A549 (cell line): Measurements from ENCODE around the gene PCED1B.
A peak's percentile ranks its signal among the peaks of the same experiment; 100 is the strongest.

Experiments used
- BHLHE40 ChIP-seq: IDR thresholded peaks from 2 replicates; pipeline ENCODE4 v1.6.1; 2012; ENCODE audit warnings: low read depth, low read length, inconsistent platforms
- CBX2 ChIP-seq: fragments of 200-600 bp; sonication (generic); IDR thresholded peaks from 2 replicates; pipeline ENCODE4 v1.6.1; 2016; ENCODE audit warnings: low read depth, mild to moderate bottlenecking, borderline replicate concordance
- CEBPB ChIP-seq, 2 experiments: fragments of >200 bp in 1 of 2; sonication (Bioruptor Twin) in 1 of 2; formaldehyde crosslinking in 1 of 2; IDR thresholded peaks; 2 replicates each; pipeline ENCODE4 v1.6.1; 2012 to 2016
- EP300 ChIP-seq, 2 experiments: fragments of >200 bp; sonication (Bioruptor Twin); formaldehyde crosslinking; IDR thresholded peaks; 2 replicates in 1 of 2; 3 replicates in 1 of 2; pipeline ENCODE4 v1.6.1; 2016 to 2017
- ESRRA ChIP-seq: fragments of 150-350 bp; IDR thresholded peaks from 2 replicates; pipeline ENCODE4 v1.6.1; 2014; ENCODE audit warnings: mild to moderate bottlenecking, low read length, borderline replicate concordance
- HDAC2 ChIP-seq: fragments of 200-600 bp; sonication (generic); IDR thresholded peaks from 2 replicates; pipeline ENCODE4 v1.6.1; 2016
- NFE2L2 ChIP-seq: fragments of 150-350 bp; conservative IDR thresholded peaks from 2 replicates; pipeline ENCODE4 v1.6.1; 2014; ENCODE audit warnings: low read length
- POLR2A ChIP-seq: IDR thresholded peaks from 2 replicates; pipeline ENCODE4 v1.6.1; 2012; ENCODE audit warnings: mild to moderate bottlenecking, low read length
- SMC3 ChIP-seq: fragments of >200 bp; sonication (Bioruptor Twin); formaldehyde crosslinking; IDR thresholded peaks from 3 replicates; pipeline ENCODE4 v1.6.1; 2018; ENCODE audit warnings: inconsistent platforms
- TF ChIP-seq, protein P1 (sequence below): fragments of 200-600 bp; sonication (generic); IDR thresholded peaks from 2 replicates; pipeline ENCODE4 v1.6.1; 2016; ENCODE audit warnings: antibody characterized with exemption, mild to moderate bottlenecking, moderate library complexity
- TF ChIP-seq, protein P2 (sequence below): fragments of >200 bp; sonication (Bioruptor Twin); formaldehyde crosslinking; IDR thresholded peaks from 3 replicates; pipeline ENCODE4 v1.5.1; 2016

DNA sequence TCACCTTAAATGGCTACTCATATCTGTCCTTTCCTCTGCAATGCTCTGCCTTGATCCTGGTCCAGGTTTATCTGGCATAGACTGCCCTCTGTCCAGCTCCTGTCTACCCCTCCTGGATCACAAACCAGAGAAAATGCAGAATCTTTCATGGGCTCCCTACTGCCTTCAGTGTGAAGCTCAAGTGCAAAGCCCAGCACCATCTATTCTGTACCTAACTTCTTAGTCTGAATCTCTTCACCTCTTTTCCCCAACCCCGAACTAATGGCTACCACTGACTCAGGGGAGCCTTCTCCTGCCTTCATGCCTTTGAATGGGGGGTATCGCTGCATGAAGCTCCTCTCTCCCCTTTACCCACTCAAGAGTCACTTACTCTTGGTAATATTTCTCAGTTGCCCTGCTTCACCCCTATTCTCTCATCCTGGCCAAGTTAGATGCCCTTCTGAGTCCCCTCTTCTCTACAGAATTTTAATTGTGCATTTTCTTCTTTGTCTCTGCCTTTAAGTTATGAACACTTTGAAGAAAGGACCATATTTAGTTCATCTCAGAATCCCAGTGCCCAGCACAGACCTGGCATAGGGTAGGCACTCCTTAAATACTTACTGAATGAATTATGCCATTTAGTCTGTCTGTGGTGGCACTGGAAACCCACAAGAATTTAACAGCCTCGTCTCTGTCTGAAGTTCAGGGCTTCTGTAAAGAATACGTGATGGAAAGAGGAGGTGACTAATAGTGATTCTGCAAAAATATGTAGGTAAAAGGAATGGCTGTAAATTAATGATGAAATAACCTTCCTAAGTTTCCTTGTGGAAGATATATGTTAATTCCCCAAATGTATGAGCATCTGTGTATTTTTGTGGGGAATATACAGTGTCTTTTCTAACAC is 191.6 kb downstream of the PCED1B start:
- TF ChIP-seq, protein P1, sequence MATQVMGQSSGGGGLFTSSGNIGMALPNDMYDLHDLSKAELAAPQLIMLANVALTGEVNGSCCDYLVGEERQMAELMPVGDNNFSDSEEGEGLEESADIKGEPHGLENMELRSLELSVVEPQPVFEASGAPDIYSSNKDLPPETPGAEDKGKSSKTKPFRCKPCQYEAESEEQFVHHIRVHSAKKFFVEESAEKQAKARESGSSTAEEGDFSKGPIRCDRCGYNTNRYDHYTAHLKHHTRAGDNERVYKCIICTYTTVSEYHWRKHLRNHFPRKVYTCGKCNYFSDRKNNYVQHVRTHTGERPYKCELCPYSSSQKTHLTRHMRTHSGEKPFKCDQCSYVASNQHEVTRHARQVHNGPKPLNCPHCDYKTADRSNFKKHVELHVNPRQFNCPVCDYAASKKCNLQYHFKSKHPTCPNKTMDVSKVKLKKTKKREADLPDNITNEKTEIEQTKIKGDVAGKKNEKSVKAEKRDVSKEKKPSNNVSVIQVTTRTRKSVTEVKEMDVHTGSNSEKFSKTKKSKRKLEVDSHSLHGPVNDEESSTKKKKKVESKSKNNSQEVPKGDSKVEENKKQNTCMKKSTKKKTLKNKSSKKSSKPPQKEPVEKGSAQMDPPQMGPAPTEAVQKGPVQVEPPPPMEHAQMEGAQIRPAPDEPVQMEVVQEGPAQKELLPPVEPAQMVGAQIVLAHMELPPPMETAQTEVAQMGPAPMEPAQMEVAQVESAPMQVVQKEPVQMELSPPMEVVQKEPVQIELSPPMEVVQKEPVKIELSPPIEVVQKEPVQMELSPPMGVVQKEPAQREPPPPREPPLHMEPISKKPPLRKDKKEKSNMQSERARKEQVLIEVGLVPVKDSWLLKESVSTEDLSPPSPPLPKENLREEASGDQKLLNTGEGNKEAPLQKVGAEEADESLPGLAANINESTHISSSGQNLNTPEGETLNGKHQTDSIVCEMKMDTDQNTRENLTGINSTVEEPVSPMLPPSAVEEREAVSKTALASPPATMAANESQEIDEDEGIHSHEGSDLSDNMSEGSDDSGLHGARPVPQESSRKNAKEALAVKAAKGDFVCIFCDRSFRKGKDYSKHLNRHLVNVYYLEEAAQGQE, result no peak
- TF ChIP-seq HDAC2 (no peak), NFE2L2 (peak; percentile 89), BHLHE40 (no peak), SMC3 (peak; percentile 42), POLR2A (no peak), ESRRA (no peak), CEBPB (IDR thresholded peaks at IDR 0.05) (peak; percentile 42 to 91; a peak in 3 of 4 replicates), EP300 (IDR thresholded peaks at IDR 0.05) (peak; percentile 97), CBX2 (no peak)
- TF ChIP-seq, protein P2, sequence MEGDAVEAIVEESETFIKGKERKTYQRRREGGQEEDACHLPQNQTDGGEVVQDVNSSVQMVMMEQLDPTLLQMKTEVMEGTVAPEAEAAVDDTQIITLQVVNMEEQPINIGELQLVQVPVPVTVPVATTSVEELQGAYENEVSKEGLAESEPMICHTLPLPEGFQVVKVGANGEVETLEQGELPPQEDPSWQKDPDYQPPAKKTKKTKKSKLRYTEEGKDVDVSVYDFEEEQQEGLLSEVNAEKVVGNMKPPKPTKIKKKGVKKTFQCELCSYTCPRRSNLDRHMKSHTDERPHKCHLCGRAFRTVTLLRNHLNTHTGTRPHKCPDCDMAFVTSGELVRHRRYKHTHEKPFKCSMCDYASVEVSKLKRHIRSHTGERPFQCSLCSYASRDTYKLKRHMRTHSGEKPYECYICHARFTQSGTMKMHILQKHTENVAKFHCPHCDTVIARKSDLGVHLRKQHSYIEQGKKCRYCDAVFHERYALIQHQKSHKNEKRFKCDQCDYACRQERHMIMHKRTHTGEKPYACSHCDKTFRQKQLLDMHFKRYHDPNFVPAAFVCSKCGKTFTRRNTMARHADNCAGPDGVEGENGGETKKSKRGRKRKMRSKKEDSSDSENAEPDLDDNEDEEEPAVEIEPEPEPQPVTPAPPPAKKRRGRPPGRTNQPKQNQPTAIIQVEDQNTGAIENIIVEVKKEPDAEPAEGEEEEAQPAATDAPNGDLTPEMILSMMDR, result no peak
